HCT116 (cell line): Measurements from ENCODE around the gene SHC4. TPM values are rescaled to one million over a fixed set of nuclear protein-coding genes. Genes with fewer than 3 reads are reported as not detected.

Experiments used
- ATAC-seq: fragments of 200-7000 bp; cut with Tn5 transposase; 2 replicates; pipeline ENCODE4 v1.9.1; 2020; ENCODE audit warnings: mild to moderate bottlenecking, moderate library complexity
- BruUV-seq: library from RNA; stranded (reverse); fragments of 400-500 nt; replicated peaks from 2 replicates; lab custom pipeline; 2021; lab: Mats Ljungman, UMichigan
- CTCF ChIA-PET: fragments of 300-600 bp; sonication (Branson Sonifier 250); formaldehyde crosslinking; loops from one replicate; lab custom pipeline; 2021; ENCODE audit warnings: antibody characterized with exemption; lab: Charles Lee
- POLR2A ChIA-PET: fragments of 300-600, 350-600 bp; sonication (Branson Sonifier 250); formaldehyde crosslinking; loops from one replicate; lab custom pipeline; 2021; ENCODE audit warnings: antibody characterized with exemption; lab: Charles Lee
- RAD21 ChIA-PET, 2 experiments: fragments of 300-600 bp; sonication (Branson Sonifier 250); formaldehyde crosslinking; loops; one replicate each; lab custom pipeline; 2023; ENCODE audit warnings: low total read pairs in 2 of 2; ENCODE audit not compliant: uncharacterized antibody in 2 of 2, unreplicated experiment in 2 of 2, low non-redundant PET in 1 of 2; lab: Charles Lee
- DNase-seq: peaks from one replicate; pipeline ENCODE4 v3.0.0-alpha.2; 2010; ENCODE audit warnings: low read depth, low spot score
- H2AFZ ChIP-seq: fragments of 200-600 bp; shearing (Covaris generic), sonication (generic); 2 replicates; pipeline ENCODE4 v1.6.1; 2017; ENCODE audit warnings: low read depth, mixed run types, mixed read lengths, antibody characterized with exemption, low read length; ENCODE audit not compliant: poor library complexity, severe bottlenecking
- H3K27ac ChIP-seq: 2 replicates; pipeline ENCODE4 v1.5.1; 2012; ENCODE audit warnings: low read depth, low read length
- H3K27me3 ChIP-seq: fragments of 200-600 bp; sonication (generic); 2 replicates; pipeline ENCODE4 v1.6.1; 2016; ENCODE audit warnings: mixed run types, low read length, mixed read lengths; ENCODE audit not compliant: insufficient read depth
- H3K36me3 ChIP-seq, 2 experiments: fragments of 200-500 bp in 1 of 2; fragments of 200-600 bp in 1 of 2; sonication (Bioruptor generic) in 1 of 2; sonication (generic) in 1 of 2; 2 replicates each; pipeline versions ENCODE4 v1.5.1 to v1.6.1; 2014 to 2016; ENCODE audit warnings: low read length in 2 of 2, inconsistent platforms in 1 of 2, mixed read lengths in 1 of 2, mixed run types in 1 of 2; ENCODE audit not compliant: insufficient read depth in 2 of 2, control insufficient read depth in 1 of 2
- H3K4me1 ChIP-seq, 2 experiments: fragments of 200-600 bp in 1 of 2; sonication (generic) in 1 of 2; 2 replicates each; pipeline versions ENCODE4 v1.5.1 to v1.6.1; 2012 to 2017; ENCODE audit warnings: low read length in 2 of 2, inconsistent platforms in 1 of 2, mild to moderate bottlenecking in 1 of 2, mixed read lengths in 1 of 2, mixed run types in 1 of 2, moderate library complexity in 1 of 2; ENCODE audit not compliant: insufficient read depth in 2 of 2, control insufficient read depth in 1 of 2
- H3K4me2 ChIP-seq: fragments of 200-600 bp; sonication (generic); 2 replicates; pipeline ENCODE4 v1.6.1; 2017; ENCODE audit warnings: mixed run types, low read length, mixed read lengths
- H3K4me3 ChIP-seq, 2 experiments: fragments of 200-600 bp in 1 of 2; sonication (generic) in 1 of 2; replicated peaks in 1 of 2; 2 replicates each; pipeline ENCODE4 v1.5.1; 2011 to 2016; ENCODE audit warnings: low read length in 2 of 2, control low read depth in 1 of 2, low read depth in 1 of 2, mild to moderate bottlenecking in 1 of 2, mixed read lengths in 1 of 2, mixed run types in 1 of 2
- H3K79me2 ChIP-seq: fragments of 200-600 bp; sonication (generic); 2 replicates; pipeline ENCODE4 v1.6.1; 2017; ENCODE audit warnings: mild to moderate bottlenecking, mixed run types, low read length, moderate library complexity, mixed read lengths; ENCODE audit not compliant: insufficient read depth
- H3K9ac ChIP-seq: fragments of 200-600 bp; sonication (generic); 2 replicates; pipeline ENCODE4 v1.6.1; 2016; ENCODE audit warnings: low read length, mixed read lengths
- H3K9me2 ChIP-seq: fragments of 200-600 bp; sonication (generic), shearing (Covaris generic); 2 replicates; pipeline ENCODE4 v1.6.1; 2017; ENCODE audit warnings: mixed run types, mild to moderate bottlenecking, moderate library complexity; ENCODE audit not compliant: insufficient read depth
- H3K9me3 ChIP-seq, 2 experiments: fragments of 200-500 bp in 1 of 2; fragments of 200-600 bp in 1 of 2; sonication (Bioruptor generic) in 1 of 2; sonication (generic) in 1 of 2; 2 replicates each; pipeline ENCODE4 v1.6.1; 2014 to 2017; ENCODE audit warnings: low read length in 2 of 2, mixed read lengths in 2 of 2, inconsistent platforms in 1 of 2, low read depth in 1 of 2, mild to moderate bottlenecking in 1 of 2, mixed run types in 1 of 2, moderate library complexity in 1 of 2; ENCODE audit not compliant: control insufficient read depth in 1 of 2, insufficient read depth in 1 of 2
- H4K20me1 ChIP-seq: fragments of 200-600 bp; sonication (generic), shearing (Covaris generic); 2 replicates; pipeline ENCODE4 v1.6.1; 2017; ENCODE audit warnings: mixed run types, mild to moderate bottlenecking, moderate library complexity; ENCODE audit not compliant: insufficient read depth
- CBX3 ChIP-seq: IDR thresholded peaks from 2 replicates; pipeline ENCODE4 v1.6.1; 2012; ENCODE audit warnings: low read depth
- CEBPB ChIP-seq: IDR thresholded peaks from 2 replicates; pipeline ENCODE4 v1.6.1; 2012; ENCODE audit warnings: low read depth
- CTCF ChIP-seq, 3 experiments: fragments of 200-600 bp in 1 of 3; sonication (generic) in 1 of 3; IDR thresholded peaks in 2 of 3; conservative IDR thresholded peaks in 1 of 3; 2 replicates each; pipeline ENCODE4 v1.5.1; 2012 to 2017; ENCODE audit warnings: low read depth in 2 of 3, low read length in 2 of 3, antibody characterized with exemption in 1 of 3, borderline replicate concordance in 1 of 3, control low read depth in 1 of 3, mild to moderate bottlenecking in 1 of 3, mixed read lengths in 1 of 3, mixed run types in 1 of 3, moderate library complexity in 1 of 3; ENCODE audit not compliant: insufficient read depth in 1 of 3
- EGR1 ChIP-seq: IDR thresholded peaks from 2 replicates; pipeline ENCODE4 v1.6.1; 2012; ENCODE audit warnings: low read depth
- ELF1 ChIP-seq: IDR thresholded peaks from 2 replicates; pipeline ENCODE4 v1.6.1; 2012; ENCODE audit warnings: low read depth, borderline replicate concordance
- EZH2 ChIP-seq: fragments of 200-600 bp; sonication (generic); IDR thresholded peaks from 2 replicates; pipeline ENCODE4 v1.6.1; 2017; ENCODE audit warnings: antibody characterized with exemption, mixed run types
- EZH2phosphoT487 ChIP-seq: fragments of 200-600 bp; IDR thresholded peaks from 2 replicates; pipeline ENCODE4 v1.6.1; 2018; ENCODE audit warnings: antibody characterized with exemption, borderline replicate concordance
- FOSL1 ChIP-seq: IDR thresholded peaks from 2 replicates; pipeline ENCODE4 v1.6.1; 2012; ENCODE audit warnings: low read depth
- JUND ChIP-seq: IDR thresholded peaks from 2 replicates; pipeline ENCODE4 v1.6.1; 2012
- MAX ChIP-seq: IDR thresholded peaks from 2 replicates; pipeline ENCODE4 v1.6.1; 2012
- POLR2A ChIP-seq: IDR thresholded peaks from 2 replicates; pipeline ENCODE4 v1.7.0; 2011; ENCODE audit warnings: borderline replicate concordance; ENCODE audit not compliant: insufficient read depth, insufficient read length; ENCODE audit errors: extremely low read depth
- REST ChIP-seq: IDR thresholded peaks from 2 replicates; pipeline ENCODE4 v1.6.1; 2012; ENCODE audit warnings: low read depth
- SIN3A ChIP-seq: IDR thresholded peaks from 2 replicates; pipeline ENCODE4 v1.6.1; 2012; ENCODE audit warnings: low read depth
- SP1 ChIP-seq: IDR thresholded peaks from 2 replicates; pipeline ENCODE4 v1.6.1; 2012; ENCODE audit warnings: low read depth
- SRF ChIP-seq: IDR thresholded peaks from 2 replicates; pipeline ENCODE4 v1.6.1; 2012; ENCODE audit warnings: low read depth
- TCF7L2 ChIP-seq: IDR thresholded peaks from 2 replicates; pipeline ENCODE4 v1.7.0; 2011; ENCODE audit warnings: borderline replicate concordance, inconsistent platforms; ENCODE audit not compliant: insufficient read depth, insufficient read length; ENCODE audit errors: extremely low read depth
- YY1 ChIP-seq: IDR thresholded peaks from 2 replicates; pipeline ENCODE4 v1.6.1; 2011; ENCODE audit warnings: low read length, low read depth, moderate library complexity, mild to moderate bottlenecking; ENCODE audit not compliant: insufficient replicate concordance; ENCODE audit errors: extremely low read depth
- ZFX ChIP-seq: fragments of 450-650 bp; IDR thresholded peaks from 2 replicates; pipeline ENCODE4 v1.6.1; 2017
- ZNF274 ChIP-seq: fragments of 200-500 bp; sonication (Bioruptor generic); IDR thresholded peaks from 2 replicates; pipeline ENCODE4 v1.6.1; 2014; ENCODE audit warnings: mild to moderate bottlenecking, low read depth, low read length, inconsistent platforms
- intact Hi-C: fragments of 100-400 bp; cut with micrococcal nuclease; formaldehyde crosslinking; loops from 2 replicates; pipeline ENCODE4 v1.10.0; 2022
- total RNA-seq: library from RNA; stranded (reverse); gene quantifications from one replicate; pipeline ENCODE4 v1.2.1, GENCODE V29; 2021; ENCODE audit not compliant: unreplicated experiment

SHC4 gene
- total RNA-seq, 1 experiment from 2014 or later = 0.44 TPM

GRCh38 chr15:48850648-48851047, 113.1 kb downstream of the SHC4 start:
- ChIA-PET CTCF (no interaction called here), POLR2A (no interaction called here)
- H3K9me3 ChIP-seq = no peaks in the 10 kb centered on the region
- ATAC-seq (no peak), DNase-seq (no peak)
- no peaks in the 10 kb centered on the region for H3K9me2 ChIP-seq
- H3K4me2 ChIP-seq = no peak overlapping the region
- no peak overlapping the region for H3K9ac ChIP-seq
- no peak overlapping the region for H2AFZ ChIP-seq
- H3K4me1 ChIP-seq = peaks cover 2 to 5% of the 10 kb centered on the region in 2 experiments; a peak in 2 of 4 replicates
- H3K27ac ChIP-seq = no peak overlapping the region
- no peak for TF ChIP-seq ZNF274
- TF ChIP-seq CTCF (IDR thresholded peaks at IDR 0.05 in 2 of 3, conservative IDR thresholded peaks at IDR 0.05 in 1 of 3; ENCODE audit: borderline replicate concordance in 1 of 3, insufficient read depth in 1 of 3, low read depth in 2 of 3, low read length in 2 of 3) = no peak
- no peak for TF ChIP-seq MAX
- TF ChIP-seq SRF = no peak
- TF ChIP-seq YY1 = no peak
- TF ChIP-seq SIN3A = no peak
- TF ChIP-seq EZH2 = no peak
- no peak for TF ChIP-seq JUND
- no peak for TF ChIP-seq SP1
- no peak for TF ChIP-seq EGR1
- TF ChIP-seq CBX3 = no peak
- no peak for TF ChIP-seq CEBPB
- TF ChIP-seq FOSL1 = no peak
- no peak for TF ChIP-seq REST
- no peak for TF ChIP-seq TCF7L2
- no peak for TF ChIP-seq EZH2phosphoT487
- TF ChIP-seq ZFX = no peak
- no peak for TF ChIP-seq ELF1
- TF ChIP-seq POLR2A = no peak
- TF ChIP-seq, all 23 proteins: peak for 0
- intact Hi-C loops = no loop called here
- RAD21 ChIA-PET = no interaction called here
- H3K4me3 ChIP-seq = no peak overlapping the region
- no TSS peak for BruUV-seq
- H4K20me1 ChIP-seq = no peaks in the 10 kb centered on the region
- no peaks in the 10 kb centered on the region for H3K79me2 ChIP-seq
- no peaks in the 10 kb centered on the region for H3K27me3 ChIP-seq
- no peaks in the 10 kb centered on the region for H3K36me3 ChIP-seq
